Coronary artery (tissue), 2 donors: Measurements from ENCODE around the gene SRRM4.
A peak's percentile ranks its signal among the peaks of the same experiment; 100 is the strongest.

Source experiments
- DNase-seq: peaks from one replicate; pipeline ENCODE4 v3.0.0-alpha.2; 2017; ENCODE audit warnings: low spot score
- H3K27ac ChIP-seq, 2 donors: fragments of 200-600 bp; sonication (generic); one replicate each; pipeline ENCODE4 v1.5.1; 2016 to 2019
- H3K4me3 ChIP-seq: fragments of 200-600 bp; sonication (generic); 2 replicates; pipeline ENCODE4 v1.5.1; 2016; ENCODE audit warnings: mild to moderate bottlenecking, moderate library complexity
- TF ChIP-seq, protein P1 (sequence below): fragments of 200-600 bp; sonication (generic); IDR thresholded peaks from one replicate; pipeline ENCODE4 v1.5.1; 2019; ENCODE audit warnings: antibody characterized with exemption

The SRRM4 gene

DNA sequence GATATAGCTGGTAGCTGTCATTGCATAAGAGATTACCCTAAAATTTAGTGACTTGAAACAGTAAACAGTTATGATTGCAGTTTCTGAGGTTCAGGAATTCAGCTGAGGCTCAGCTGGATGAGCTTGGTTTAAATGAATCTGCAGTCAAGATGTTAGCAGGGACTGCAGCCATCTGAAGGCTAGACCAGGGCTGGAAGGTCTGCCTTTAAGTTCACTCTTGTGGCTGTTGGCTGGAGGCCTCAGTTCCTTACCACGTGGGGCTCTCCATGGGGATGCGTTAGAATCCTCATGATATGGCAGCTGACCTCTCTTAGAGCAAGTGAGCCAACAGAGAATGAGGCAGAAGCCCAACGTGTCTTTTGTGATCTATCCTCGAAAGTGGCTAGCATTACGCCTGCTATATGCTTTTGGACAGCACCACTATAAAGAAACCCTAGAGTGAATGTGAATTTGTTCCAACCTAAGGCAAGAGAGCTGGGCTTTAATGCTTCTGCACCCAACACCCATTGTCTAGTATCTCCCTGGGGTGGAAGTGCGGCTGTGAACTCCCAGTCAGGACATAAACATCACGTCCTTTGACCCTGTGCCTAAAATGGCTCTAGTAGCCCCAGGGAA is 223.4 kb downstream of the SRRM4 start:
- peak; percentile 57 for DNase-seq
- H3K4me3 ChIP-seq = no peak overlapping the region
- peak overlapping the region in 1 of 2 donors; percentile 41 for H3K27ac ChIP-seq
- TF ChIP-seq, protein P1, sequence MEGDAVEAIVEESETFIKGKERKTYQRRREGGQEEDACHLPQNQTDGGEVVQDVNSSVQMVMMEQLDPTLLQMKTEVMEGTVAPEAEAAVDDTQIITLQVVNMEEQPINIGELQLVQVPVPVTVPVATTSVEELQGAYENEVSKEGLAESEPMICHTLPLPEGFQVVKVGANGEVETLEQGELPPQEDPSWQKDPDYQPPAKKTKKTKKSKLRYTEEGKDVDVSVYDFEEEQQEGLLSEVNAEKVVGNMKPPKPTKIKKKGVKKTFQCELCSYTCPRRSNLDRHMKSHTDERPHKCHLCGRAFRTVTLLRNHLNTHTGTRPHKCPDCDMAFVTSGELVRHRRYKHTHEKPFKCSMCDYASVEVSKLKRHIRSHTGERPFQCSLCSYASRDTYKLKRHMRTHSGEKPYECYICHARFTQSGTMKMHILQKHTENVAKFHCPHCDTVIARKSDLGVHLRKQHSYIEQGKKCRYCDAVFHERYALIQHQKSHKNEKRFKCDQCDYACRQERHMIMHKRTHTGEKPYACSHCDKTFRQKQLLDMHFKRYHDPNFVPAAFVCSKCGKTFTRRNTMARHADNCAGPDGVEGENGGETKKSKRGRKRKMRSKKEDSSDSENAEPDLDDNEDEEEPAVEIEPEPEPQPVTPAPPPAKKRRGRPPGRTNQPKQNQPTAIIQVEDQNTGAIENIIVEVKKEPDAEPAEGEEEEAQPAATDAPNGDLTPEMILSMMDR = no peak

DNA sequence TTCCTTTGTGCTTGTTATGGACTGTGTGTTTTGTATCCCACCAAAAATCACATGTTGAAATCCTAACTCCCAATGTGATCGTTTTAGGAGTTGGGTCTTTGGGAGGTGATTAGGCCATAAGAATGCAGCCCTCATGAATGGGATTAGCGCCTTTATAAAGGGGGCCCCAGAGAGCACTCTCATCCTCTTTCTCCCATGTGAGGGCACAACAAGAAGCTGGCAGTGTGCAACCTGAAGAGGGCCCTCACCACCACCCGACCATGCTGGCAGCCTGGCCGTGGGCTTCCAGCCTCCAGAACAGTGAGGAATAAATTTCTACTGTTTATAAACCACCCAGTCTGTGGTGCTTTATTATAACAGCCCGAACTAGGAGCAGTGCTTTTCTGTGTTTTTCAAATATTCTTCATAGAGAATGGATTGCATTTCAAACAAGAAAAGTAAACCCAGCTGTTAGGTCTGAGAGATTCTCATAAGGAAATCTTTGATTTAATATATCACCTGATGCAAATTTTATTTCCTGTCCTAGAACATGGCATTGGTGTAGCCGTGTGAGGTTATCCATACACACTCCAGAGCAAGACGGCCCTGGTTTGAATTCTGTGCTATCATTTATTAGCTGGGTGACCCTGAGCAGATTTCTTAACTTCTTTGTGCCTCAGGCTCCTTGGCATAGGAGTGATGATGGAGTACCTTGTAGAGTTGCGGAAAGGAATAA is 225.2 kb downstream of the SRRM4 start:
- peak; percentile 11 for DNase-seq
- no peak overlapping the region for H3K27ac ChIP-seq
- TF ChIP-seq, protein P1 = no peak
- no peak overlapping the region for H3K4me3 ChIP-seq

DNA sequence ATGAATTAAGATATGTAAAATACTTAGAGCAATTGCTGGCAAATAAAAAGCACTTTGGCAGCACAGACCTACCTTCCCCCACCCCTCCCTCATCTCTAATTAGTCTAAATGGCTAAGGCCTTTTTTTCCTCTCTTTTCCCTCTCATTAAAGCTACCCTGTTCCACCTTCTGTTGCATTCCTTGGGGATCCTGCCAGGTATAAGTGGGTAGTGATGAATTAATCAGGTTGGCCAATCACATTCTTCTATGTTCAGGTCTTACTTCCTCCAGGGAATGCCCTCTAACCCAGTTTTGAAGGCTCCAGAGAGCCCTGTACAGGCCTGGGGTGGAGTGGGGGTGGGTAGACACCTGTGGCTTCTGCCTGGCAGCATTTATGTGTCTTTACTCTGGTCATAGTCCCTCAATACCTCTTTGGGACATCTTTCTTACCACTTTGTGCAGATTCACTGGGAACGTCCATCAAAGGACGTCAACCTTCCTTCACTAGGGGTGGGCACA is 225.8 kb downstream of the SRRM4 start:
- TF ChIP-seq, protein P1 = no peak
- H3K27ac ChIP-seq = no peak overlapping the region
- H3K4me3 ChIP-seq = no peak overlapping the region
- DNase-seq = peak; percentile 65

DNA sequence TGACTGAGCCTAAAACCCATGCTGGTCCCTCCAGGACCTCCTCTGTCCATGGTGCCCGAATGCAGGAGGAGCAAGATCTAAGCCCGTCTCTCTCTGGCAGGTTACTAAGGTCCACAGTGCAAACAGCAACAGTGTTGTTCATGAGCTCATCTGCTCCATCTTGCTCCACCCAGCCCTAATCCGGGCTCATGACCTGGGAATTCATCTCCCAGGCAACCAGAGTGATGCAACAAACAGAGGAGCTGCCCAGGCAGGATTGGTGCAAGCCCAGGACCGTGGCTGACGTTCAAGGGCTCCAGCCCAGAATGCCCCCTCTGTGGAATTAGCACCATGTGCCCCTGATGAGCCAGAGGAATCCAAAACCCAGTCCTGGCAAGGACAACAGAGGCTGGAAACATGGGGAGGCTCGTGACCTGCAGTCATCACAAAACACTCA is 227.3 kb downstream of the SRRM4 start:
- TF ChIP-seq, protein P1 = no peak
- H3K27ac ChIP-seq = peak overlapping the region in 1 of 2 donors; percentile 45
- DNase-seq = peak; percentile 90
- no peak overlapping the region for H3K4me3 ChIP-seq

DNA sequence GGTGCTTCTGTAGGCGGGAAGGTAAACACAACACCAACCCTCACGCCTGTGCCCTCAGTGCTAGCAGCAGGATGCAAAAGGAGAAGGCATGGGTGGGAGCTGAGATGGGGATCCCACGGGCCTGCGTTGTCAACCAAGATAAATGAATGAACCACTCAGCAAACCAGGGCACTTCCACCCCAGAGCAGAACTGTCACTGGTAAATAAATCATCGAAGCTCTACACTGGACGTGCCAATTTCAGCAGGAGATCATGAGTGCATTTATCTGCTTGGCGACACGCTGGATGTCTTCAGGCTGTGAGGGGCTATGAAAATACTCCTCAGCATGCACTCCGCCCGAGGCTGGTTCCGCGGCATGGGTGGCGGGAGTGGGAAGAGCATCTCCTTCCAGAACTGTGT is 230.5 kb downstream of the SRRM4 start:
- TF ChIP-seq, protein P1 = no peak
- peak; percentile 36 for DNase-seq
- H3K27ac ChIP-seq = no peak overlapping the region
- H3K4me3 ChIP-seq = no peak overlapping the region
